Neural progenitor cell (in vitro differentiated cells): ENCODE data around the gene LAMB4.

Experiments used
- EZH2 ChIP-seq: fragments of 200-600 bp; sonication (generic); IDR thresholded peaks from 2 replicates; pipeline ENCODE4 v1.6.1; 2017; ENCODE audit warnings: antibody characterized with exemption, mild to moderate bottlenecking, moderate library complexity
- TF ChIP-seq, protein P1 (sequence below): fragments of 200-600 bp; sonication (generic); IDR thresholded peaks from 2 replicates; pipeline ENCODE4 v1.5.1; 2017; ENCODE audit warnings: antibody characterized with exemption, mild to moderate bottlenecking

- TF ChIP-seq, protein P1, sequence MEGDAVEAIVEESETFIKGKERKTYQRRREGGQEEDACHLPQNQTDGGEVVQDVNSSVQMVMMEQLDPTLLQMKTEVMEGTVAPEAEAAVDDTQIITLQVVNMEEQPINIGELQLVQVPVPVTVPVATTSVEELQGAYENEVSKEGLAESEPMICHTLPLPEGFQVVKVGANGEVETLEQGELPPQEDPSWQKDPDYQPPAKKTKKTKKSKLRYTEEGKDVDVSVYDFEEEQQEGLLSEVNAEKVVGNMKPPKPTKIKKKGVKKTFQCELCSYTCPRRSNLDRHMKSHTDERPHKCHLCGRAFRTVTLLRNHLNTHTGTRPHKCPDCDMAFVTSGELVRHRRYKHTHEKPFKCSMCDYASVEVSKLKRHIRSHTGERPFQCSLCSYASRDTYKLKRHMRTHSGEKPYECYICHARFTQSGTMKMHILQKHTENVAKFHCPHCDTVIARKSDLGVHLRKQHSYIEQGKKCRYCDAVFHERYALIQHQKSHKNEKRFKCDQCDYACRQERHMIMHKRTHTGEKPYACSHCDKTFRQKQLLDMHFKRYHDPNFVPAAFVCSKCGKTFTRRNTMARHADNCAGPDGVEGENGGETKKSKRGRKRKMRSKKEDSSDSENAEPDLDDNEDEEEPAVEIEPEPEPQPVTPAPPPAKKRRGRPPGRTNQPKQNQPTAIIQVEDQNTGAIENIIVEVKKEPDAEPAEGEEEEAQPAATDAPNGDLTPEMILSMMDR: no peak
- no peak for TF ChIP-seq EZH2
Observed at GRCh38 chr7:108026647-108027046, 103.5 kb downstream of the LAMB4 start.
